MM.1S (cell line): ENCODE measurements around the gene GTPBP4.

ENCODE experiments used
- EZH2 ChIP-seq: fragments of 300-600 bp; sonication (generic); optimal IDR thresholded peaks from 2 replicates; pipeline ENCODE3; 2017; ENCODE audit warnings: low read depth, mild to moderate bottlenecking, antibody characterized with exemption, low read length, mixed read lengths
- EZH2phosphoT487 ChIP-seq: fragments of 300-600 bp; sonication (generic); IDR thresholded peaks from 2 replicates; pipeline ENCODE4 v1.6.1; 2018; ENCODE audit warnings: antibody characterized with exemption, low read length
- TF ChIP-seq, protein P1 (sequence below): fragments of 300-600 bp; sonication (generic); IDR thresholded peaks from 2 replicates; pipeline ENCODE4 v1.5.1; 2016; ENCODE audit warnings: antibody characterized with exemption, low read length, mixed read lengths

DNA sequence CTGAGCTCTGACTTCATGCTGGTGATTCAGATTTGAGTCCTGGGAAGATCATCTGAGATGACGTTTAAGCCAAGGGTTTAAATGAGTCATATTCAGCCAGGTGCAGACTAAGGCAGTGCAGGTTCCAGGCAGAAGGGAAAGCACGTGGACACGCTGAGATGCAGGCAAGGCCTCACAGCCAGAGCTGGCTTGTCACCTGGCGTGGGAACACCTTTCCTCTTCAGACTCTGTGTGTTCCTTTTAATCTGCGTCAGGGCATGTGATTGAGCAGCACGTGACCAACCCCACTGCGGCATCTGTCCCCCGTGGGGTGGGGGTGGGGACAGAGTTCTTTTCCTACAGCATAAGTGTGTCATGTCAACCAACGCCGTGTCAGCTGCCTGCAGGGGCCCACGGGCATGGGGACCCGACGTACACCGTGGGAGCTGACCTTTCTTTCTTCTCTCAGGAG is 48.1 kb downstream of the GTPBP4 start:
- TF ChIP-seq, protein P1, sequence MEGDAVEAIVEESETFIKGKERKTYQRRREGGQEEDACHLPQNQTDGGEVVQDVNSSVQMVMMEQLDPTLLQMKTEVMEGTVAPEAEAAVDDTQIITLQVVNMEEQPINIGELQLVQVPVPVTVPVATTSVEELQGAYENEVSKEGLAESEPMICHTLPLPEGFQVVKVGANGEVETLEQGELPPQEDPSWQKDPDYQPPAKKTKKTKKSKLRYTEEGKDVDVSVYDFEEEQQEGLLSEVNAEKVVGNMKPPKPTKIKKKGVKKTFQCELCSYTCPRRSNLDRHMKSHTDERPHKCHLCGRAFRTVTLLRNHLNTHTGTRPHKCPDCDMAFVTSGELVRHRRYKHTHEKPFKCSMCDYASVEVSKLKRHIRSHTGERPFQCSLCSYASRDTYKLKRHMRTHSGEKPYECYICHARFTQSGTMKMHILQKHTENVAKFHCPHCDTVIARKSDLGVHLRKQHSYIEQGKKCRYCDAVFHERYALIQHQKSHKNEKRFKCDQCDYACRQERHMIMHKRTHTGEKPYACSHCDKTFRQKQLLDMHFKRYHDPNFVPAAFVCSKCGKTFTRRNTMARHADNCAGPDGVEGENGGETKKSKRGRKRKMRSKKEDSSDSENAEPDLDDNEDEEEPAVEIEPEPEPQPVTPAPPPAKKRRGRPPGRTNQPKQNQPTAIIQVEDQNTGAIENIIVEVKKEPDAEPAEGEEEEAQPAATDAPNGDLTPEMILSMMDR: no peak
- TF ChIP-seq EZH2: no peak
- TF ChIP-seq EZH2phosphoT487: no peak
